ENCODE data around the gene ABCB8.
"Not testable (repeated sequence)": the region's sequence is repeated elsewhere in the genome, so short reads cannot be mapped to it uniquely, and the experiment has no call there.

Gene ABCB8

GRCh38 chr7:150999001-150999400 lies 29.2 kb upstream of the ABCB8 start:
- no peak for DNase-seq

- DNase-seq: no peak
Measured at GRCh38 chr7:150999497-151000230, 28.6 kb upstream of the ABCB8 start.

- no peak for DNase-seq
Measured at GRCh38 chr7:151000897-151001495, 27.3 kb upstream of the ABCB8 start.

GRCh38 chr7:151001546-151001945 lies 26.7 kb upstream of the ABCB8 start:
- DNase-seq: no peak

GRCh38 chr7:151003572-151003971 lies 24.7 kb upstream of the ABCB8 start:
- DNase-seq: no peak

- DNase-seq: no peak
Measured at GRCh38 chr7:151005566-151005965, 22.7 kb upstream of the ABCB8 start.

- DNase-seq: no peak
Measured at GRCh38 chr7:151006590-151007300, 21.5 kb upstream of the ABCB8 start.

- no peak for DNase-seq
Measured at GRCh38 chr7:151007469-151007898, 20.8 kb upstream of the ABCB8 start.

GRCh38 chr7:151008143-151008510 lies 20.1 kb upstream of the ABCB8 start:
- no peak for DNase-seq

- no peak for DNase-seq
Measured at GRCh38 chr7:151008511-151009323, 19.5 kb upstream of the ABCB8 start.

- DNase-seq: no peak
Measured at GRCh38 chr7:151009327-151010036, 18.8 kb upstream of the ABCB8 start.

GRCh38 chr7:151010037-151010306 lies 18.3 kb upstream of the ABCB8 start:
- DNase-seq: no peak

GRCh38 chr7:151010307-151011096 lies 17.7 kb upstream of the ABCB8 start:
- no peak for DNase-seq

GRCh38 chr7:151011097-151011409 lies 17.2 kb upstream of the ABCB8 start:
- no peak for DNase-seq

GRCh38 chr7:151011616-151012015 lies 16.6 kb upstream of the ABCB8 start:
- DNase-seq: not testable (repeated sequence)

GRCh38 chr7:151012031-151012692 lies 16.1 kb upstream of the ABCB8 start:
- no peak for DNase-seq

- no peak for DNase-seq
Measured at GRCh38 chr7:151012911-151013347, 15.3 kb upstream of the ABCB8 start.

GRCh38 chr7:151013356-151013732 lies 14.9 kb upstream of the ABCB8 start:
- no peak for DNase-seq

- no peak for DNase-seq
Measured at GRCh38 chr7:151013733-151014497, 14.3 kb upstream of the ABCB8 start.

- no peak for DNase-seq
Measured at GRCh38 chr7:151014950-151015349, 13.3 kb upstream of the ABCB8 start.

- DNase-seq: no peak
Measured at GRCh38 chr7:151015967-151016366, 12.3 kb upstream of the ABCB8 start.

All from NCI-H1694 treated with DMSO at 0.1 percent for 48 hours (cell line).